IMR-90 (cell line): ENCODE results near the gene ACACA. TPM values are rescaled to one million over a fixed set of nuclear protein-coding genes. Genes with fewer than 3 reads are reported as not detected.

ENCODE experiments used
- ATAC-seq: fragments of 200-7000 bp; cut with Tn5 transposase; 2 replicates; pipeline ENCODE4 v1.9.1; 2020; ENCODE audit warnings: low read depth, mild to moderate bottlenecking, moderate library complexity
- BruUV-seq: library from RNA; stranded (reverse); fragments of 400-500 nt; replicated peaks from 2 replicates; lab custom pipeline; 2021; lab: Mats Ljungman, UMichigan
- CTCF ChIA-PET: fragments of 300-600 bp; formaldehyde crosslinking; extraction: SDS; loops from one replicate; lab custom pipeline; 2021; ENCODE audit warnings: antibody characterized with exemption; lab: Yijun Ruan, JAX
- POLR2A ChIA-PET: fragments of 300-600 bp; sonication (Branson Sonifier 250); formaldehyde crosslinking; loops from one replicate; lab custom pipeline; 2022; ENCODE audit warnings: antibody characterized with exemption; ENCODE audit not compliant: unreplicated experiment; lab: Charles Lee
- DNase-seq: peaks from one replicate; pipeline ENCODE4 v3.0.0; 2013
- H2AFZ ChIP-seq: replicated peaks from 2 replicates; pipeline ENCODE3; 2013; ENCODE audit warnings: low read length, mild to moderate bottlenecking; ENCODE audit not compliant: poor library complexity
- H2AK5ac ChIP-seq: 2 replicates; pipeline ENCODE4 v1.6.1; 2013; ENCODE audit warnings: low read depth, low read length, inconsistent platforms
- H2AK9ac ChIP-seq: replicated peaks from 2 replicates; pipeline ENCODE3; 2013; ENCODE audit warnings: mild to moderate bottlenecking, low read depth, low read length, moderate library complexity; ENCODE audit not compliant: poor library complexity
- H2BK120ac ChIP-seq: 2 replicates; pipeline ENCODE4 v1.6.1; 2013; ENCODE audit warnings: low read depth, low read length, inconsistent platforms
- H2BK15ac ChIP-seq: 3 replicates; pipeline ENCODE4 v1.6.1; 2013; ENCODE audit warnings: low read depth, low read length, inconsistent platforms
- H2BK20ac ChIP-seq: 2 replicates; pipeline ENCODE4 v1.6.1; 2013; ENCODE audit warnings: low read depth, mild to moderate bottlenecking, inconsistent platforms, low read length, moderate library complexity
- H2BK5ac ChIP-seq: 2 replicates; pipeline ENCODE4 v1.6.1; 2013; ENCODE audit warnings: mild to moderate bottlenecking, low read depth, low read length, inconsistent platforms; ENCODE audit not compliant: poor library complexity, severe bottlenecking
- H3K14ac ChIP-seq: replicated peaks from 2 replicates; pipeline ENCODE4 v1.6.1; 2013; ENCODE audit warnings: low read depth, low read length, inconsistent platforms
- H3K18ac ChIP-seq: 2 replicates; pipeline ENCODE4 v1.6.1; 2013; ENCODE audit warnings: low read depth, low read length, control low read depth
- H3K23ac ChIP-seq: 2 replicates; pipeline ENCODE4 v1.6.1; 2013; ENCODE audit warnings: low read depth, low read length, inconsistent platforms
- H3K27ac ChIP-seq: 2 replicates; pipeline ENCODE4 v1.5.1; 2013; ENCODE audit warnings: mild to moderate bottlenecking, control low read depth, low read length; ENCODE audit not compliant: insufficient read depth
- H3K27me3 ChIP-seq: 2 replicates; pipeline ENCODE4 v1.6.1; 2013; ENCODE audit warnings: low read length; ENCODE audit not compliant: control insufficient read depth, insufficient read depth
- H3K36me3 ChIP-seq: 2 replicates; pipeline ENCODE4 v1.6.1; 2013; ENCODE audit warnings: low read length, mixed read lengths; ENCODE audit not compliant: control insufficient read depth, insufficient read depth
- H3K4ac ChIP-seq: 2 replicates; pipeline ENCODE4 v1.6.1; 2013; ENCODE audit warnings: low read depth, low read length, inconsistent platforms
- H3K4me1 ChIP-seq: 2 replicates; pipeline ENCODE4 v1.6.1; 2013; ENCODE audit warnings: low read length, mixed read lengths; ENCODE audit not compliant: control insufficient read depth, insufficient read depth
- H3K4me2 ChIP-seq: 2 replicates; pipeline ENCODE4 v1.6.1; 2013; ENCODE audit warnings: low read depth, mild to moderate bottlenecking, control low read depth, low read length, moderate library complexity
- H3K4me3 ChIP-seq: 2 replicates; pipeline ENCODE4 v1.5.1; 2013; ENCODE audit warnings: low read depth, mild to moderate bottlenecking, control low read depth, low read length, moderate library complexity; ENCODE audit not compliant: insufficient read depth
- H3K56ac ChIP-seq: 2 replicates; pipeline ENCODE4 v1.6.1; 2013; ENCODE audit warnings: low read length, inconsistent platforms; ENCODE audit not compliant: insufficient read depth; ENCODE audit errors: extremely low read depth
- H3K79me1 ChIP-seq, 2 experiments: 2 replicates each; pipeline ENCODE4 v1.6.1; 2013; ENCODE audit warnings: low read length in 2 of 2, inconsistent platforms in 1 of 2, low read depth in 1 of 2
- H3K9ac ChIP-seq: 2 replicates; pipeline ENCODE4 v1.6.1; 2013; ENCODE audit warnings: low read depth, low read length, control low read depth
- H3K9me1 ChIP-seq: 2 replicates; pipeline ENCODE4 v1.6.1; 2013; ENCODE audit warnings: low read length, inconsistent platforms; ENCODE audit not compliant: insufficient read depth
- H3K9me3 ChIP-seq: 2 replicates; pipeline ENCODE4 v1.6.1; 2013; ENCODE audit warnings: low read length; ENCODE audit not compliant: control insufficient read depth, insufficient read depth
- H4K20me1 ChIP-seq: 2 replicates; pipeline ENCODE4 v1.6.1; 2013; ENCODE audit warnings: low read length, inconsistent platforms; ENCODE audit not compliant: insufficient read depth
- H4K5ac ChIP-seq: 2 replicates; pipeline ENCODE4 v1.6.1; 2013; ENCODE audit warnings: mild to moderate bottlenecking, low read depth, low read length, control low read depth
- H4K8ac ChIP-seq, 2 experiments: 2 replicates each; pipeline ENCODE4 v1.6.1; 2013; ENCODE audit warnings: low read depth in 2 of 2, low read length in 2 of 2, control low read depth in 1 of 2, inconsistent platforms in 1 of 2
- H4K91ac ChIP-seq: 2 replicates; pipeline ENCODE4 v1.6.1; 2013; ENCODE audit warnings: low read depth, low read length, inconsistent platforms; ENCODE audit not compliant: insufficient read depth
- BHLHE40 ChIP-seq: fragments of 150-350 bp; IDR thresholded peaks from 2 replicates; pipeline ENCODE4 v1.6.1; 2016; ENCODE audit warnings: mild to moderate bottlenecking, low read depth, low read length
- CEBPB ChIP-seq: IDR thresholded peaks from 2 replicates; pipeline ENCODE4 v1.6.1; 2012; ENCODE audit warnings: low read depth, low read length, improper control_type of control experiment
- CHD1 ChIP-seq: IDR thresholded peaks from 2 replicates; pipeline ENCODE4 v1.6.1; 2012; ENCODE audit warnings: low read depth, low read length, improper control_type of control experiment
- FOS ChIP-seq: fragments of 150-350 bp; IDR thresholded peaks from 2 replicates; pipeline ENCODE4 v1.6.1; 2016; ENCODE audit warnings: low read depth, low read length
- MAFK ChIP-seq: IDR thresholded peaks from 2 replicates; pipeline ENCODE4 v1.6.1; 2012; ENCODE audit warnings: low read depth, low read length, improper control_type of control experiment
- MAZ ChIP-seq: IDR thresholded peaks from 2 replicates; pipeline ENCODE4 v1.6.1; 2012; ENCODE audit warnings: low read depth, mild to moderate bottlenecking, low read length, improper control_type of control experiment, moderate library complexity, borderline replicate concordance
- MXI1 ChIP-seq: IDR thresholded peaks from 2 replicates; pipeline ENCODE4 v1.6.1; 2012; ENCODE audit warnings: low read depth, mild to moderate bottlenecking, low read length, moderate library complexity, borderline replicate concordance
- NFE2L2 ChIP-seq: fragments of 150-350 bp; IDR thresholded peaks from 2 replicates; pipeline ENCODE4 v1.6.1; 2016; ENCODE audit warnings: low read depth, mild to moderate bottlenecking, low read length
- POLR2A ChIP-seq: IDR thresholded peaks from 2 replicates; pipeline ENCODE4 v1.6.1; 2012; ENCODE audit warnings: mild to moderate bottlenecking, low read depth, low read length
- RAD21 ChIP-seq: IDR thresholded peaks from 2 replicates; pipeline ENCODE4 v1.6.1; 2012; ENCODE audit warnings: low read length, improper control_type of control experiment
- RCOR1 ChIP-seq: IDR thresholded peaks from 2 replicates; pipeline ENCODE4 v1.6.1; 2012; ENCODE audit warnings: mild to moderate bottlenecking, low read length, improper control_type of control experiment; ENCODE audit not compliant: insufficient replicate concordance
- SMC3 ChIP-seq: fragments of 150-350 bp; IDR thresholded peaks from 2 replicates; pipeline ENCODE4 v1.6.1; 2016; ENCODE audit warnings: low read depth, mild to moderate bottlenecking, antibody characterized with exemption, low read length, moderate library complexity
- USF2 ChIP-seq: fragments of 150-350 bp; IDR thresholded peaks from 2 replicates; pipeline ENCODE4 v1.6.1; 2017; ENCODE audit warnings: mild to moderate bottlenecking, antibody characterized with exemption, low read length, low read depth
- WGBS, 2 experiments: methylation state at CpG; one replicate each; pipeline versions ENCODE4 v1.1.5 to v1.1.7; 2013; ENCODE audit warnings: missing lambda C conversion rate in 2 of 2; ENCODE audit not compliant: insufficient read length in 1 of 2; ENCODE audit errors: extremely low coverage in 2 of 2; 5-methylcytosine and 5-hydroxymethylcytosine counted together
- dilution Hi-C: fragments of 300-500 bp; cut with HindIII; formaldehyde crosslinking; loops from one replicate; pipeline ENCODE4 v1.14.3; 2018; ENCODE audit warnings: low sequenced_read_pairs; ENCODE audit not compliant: unreplicated experiment
- in situ Hi-C: fragments of 300-500 bp; cut with MboI; formaldehyde crosslinking; loops from 3 replicates; pipeline ENCODE4 v1.14.3; 2019; ENCODE audit warnings: low sequenced_read_pairs, inconsistent platforms, mixed read lengths
- intact Hi-C: fragments of 100-400 bp; cut with micrococcal nuclease; formaldehyde crosslinking; loops from 2 replicates; pipeline ENCODE4 v1.10.0; 2022
- polyA plus RNA-seq, 3 experiments: library from polyadenylated mRNA; depleted of rRNA; stranded (reverse); fragments of >200 nt; gene quantifications; 2 replicates each; pipeline ENCODE4 v1.2.3, GENCODE V29; 2012; ENCODE audit warnings: low replicate concordance in 1 of 3
- total RNA-seq: library from RNA; depleted of rRNA; stranded (reverse); fragments of >200 nt; gene quantifications from 2 replicates; pipeline ENCODE4 v1.2.3, GENCODE V29; 2012
- TF ChIP-seq, protein P1 (sequence below): fragments of 150-350 bp; IDR thresholded peaks from 2 replicates; pipeline ENCODE4 v1.6.1; 2016; ENCODE audit warnings: low read depth, mild to moderate bottlenecking, low read length, moderate library complexity, borderline replicate concordance
- TF ChIP-seq, protein P2 (sequence below): conservative IDR thresholded peaks from 2 replicates; pipeline ENCODE4 v1.5.1; 2012; ENCODE audit warnings: mild to moderate bottlenecking, low read depth, low read length, improper control_type of control experiment

ACACA gene
- total and polyA plus RNA-seq, 2 of the 4 experiments (the other 2 are of a cell fraction) = 21.3 to 39.1 TPM

DNA sequence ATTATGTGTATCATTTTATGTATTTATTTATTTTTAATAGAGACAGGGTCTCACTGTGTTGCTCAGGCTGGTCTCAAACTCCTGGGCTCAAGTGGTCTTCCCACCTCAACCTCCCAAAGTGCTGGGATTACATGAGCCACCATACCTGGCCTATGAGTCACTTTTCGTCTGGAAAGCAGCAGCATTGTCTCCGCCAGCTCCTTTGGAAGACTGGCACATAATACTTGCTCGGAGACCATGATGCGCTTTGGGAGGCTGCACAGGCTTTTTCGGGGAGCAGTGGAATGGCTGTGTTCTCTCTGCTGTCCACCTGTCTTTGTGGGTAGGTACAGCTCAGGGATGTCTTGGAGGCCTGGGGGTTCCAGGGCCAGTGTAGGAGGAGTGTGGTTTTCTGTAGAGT, 355.7 kb downstream of the ACACA start:
- Histone ChIP-seq H2BK5ac (no peak overlapping the region), H2BK15ac (no peak overlapping the region), H2AK5ac (no peak overlapping the region), H4K91ac (no peak overlapping the region), H3K9me1 (no peaks in the 10 kb centered on the region; the same call in 1 of the 2 replicates), H2AFZ (no peak overlapping the region), H3K4me3 (no peak overlapping the region), H3K36me3 (peaks cover 7% of the 10 kb centered on the region; the same call in 1 of the 2 replicates), H3K9ac (no peak overlapping the region), H3K4ac (no peak overlapping the region), H4K20me1 (peaks cover 3% of the 10 kb centered on the region; the same call in 1 of the 2 replicates), H3K27me3 (no peaks in the 10 kb centered on the region), H3K14ac (no peak overlapping the region), H2BK120ac (no peak overlapping the region), H3K18ac (no peak overlapping the region), H2AK9ac (no peak overlapping the region), H3K4me1 (no peaks in the 10 kb centered on the region; the same call in 1 of the 2 replicates), H4K8ac (no peak overlapping the region), H3K23ac (no peak overlapping the region), H4K5ac (no peak overlapping the region), H3K27ac (no peak overlapping the region), H3K4me2 (no peak overlapping the region), H3K56ac (no peak overlapping the region), H3K79me1 (no peaks in the 10 kb centered on the region; a peak in 1 of 4 replicates), H3K9me3 (no peaks in the 10 kb centered on the region), H2BK20ac (no peak overlapping the region)
- ATAC-seq = no peak
- in situ Hi-C loops = no loop called here
- WGBS, 2 experiments = no CpG with 5 or more reads among the region's 5 CpGs
- POLR2A ChIA-PET = interaction anchor here (0.5 kb wide), 1 partner anchor 443 kb away, joined by 3 read pairs; no protein-coding TSS in a partner anchor
- peak; percentile 17 for DNase-seq
- TF ChIP-seq RAD21 = no peak
- no peak for TF ChIP-seq MAZ
- TF ChIP-seq USF2 = no peak
- TF ChIP-seq POLR2A = no peak
- no peak for TF ChIP-seq MXI1
- TF ChIP-seq BHLHE40 = no peak
- TF ChIP-seq FOS = no peak
- no peak for TF ChIP-seq NFE2L2
- TF ChIP-seq, protein P1, sequence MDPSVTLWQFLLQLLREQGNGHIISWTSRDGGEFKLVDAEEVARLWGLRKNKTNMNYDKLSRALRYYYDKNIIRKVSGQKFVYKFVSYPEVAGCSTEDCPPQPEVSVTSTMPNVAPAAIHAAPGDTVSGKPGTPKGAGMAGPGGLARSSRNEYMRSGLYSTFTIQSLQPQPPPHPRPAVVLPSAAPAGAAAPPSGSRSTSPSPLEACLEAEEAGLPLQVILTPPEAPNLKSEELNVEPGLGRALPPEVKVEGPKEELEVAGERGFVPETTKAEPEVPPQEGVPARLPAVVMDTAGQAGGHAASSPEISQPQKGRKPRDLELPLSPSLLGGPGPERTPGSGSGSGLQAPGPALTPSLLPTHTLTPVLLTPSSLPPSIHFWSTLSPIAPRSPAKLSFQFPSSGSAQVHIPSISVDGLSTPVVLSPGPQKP = no peak
- TF ChIP-seq SMC3 = no peak
- no peak for TF ChIP-seq MAFK
- TF ChIP-seq CHD1 = no peak
- no peak for TF ChIP-seq RCOR1
- no peak for TF ChIP-seq CEBPB
- TF ChIP-seq, protein P2, sequence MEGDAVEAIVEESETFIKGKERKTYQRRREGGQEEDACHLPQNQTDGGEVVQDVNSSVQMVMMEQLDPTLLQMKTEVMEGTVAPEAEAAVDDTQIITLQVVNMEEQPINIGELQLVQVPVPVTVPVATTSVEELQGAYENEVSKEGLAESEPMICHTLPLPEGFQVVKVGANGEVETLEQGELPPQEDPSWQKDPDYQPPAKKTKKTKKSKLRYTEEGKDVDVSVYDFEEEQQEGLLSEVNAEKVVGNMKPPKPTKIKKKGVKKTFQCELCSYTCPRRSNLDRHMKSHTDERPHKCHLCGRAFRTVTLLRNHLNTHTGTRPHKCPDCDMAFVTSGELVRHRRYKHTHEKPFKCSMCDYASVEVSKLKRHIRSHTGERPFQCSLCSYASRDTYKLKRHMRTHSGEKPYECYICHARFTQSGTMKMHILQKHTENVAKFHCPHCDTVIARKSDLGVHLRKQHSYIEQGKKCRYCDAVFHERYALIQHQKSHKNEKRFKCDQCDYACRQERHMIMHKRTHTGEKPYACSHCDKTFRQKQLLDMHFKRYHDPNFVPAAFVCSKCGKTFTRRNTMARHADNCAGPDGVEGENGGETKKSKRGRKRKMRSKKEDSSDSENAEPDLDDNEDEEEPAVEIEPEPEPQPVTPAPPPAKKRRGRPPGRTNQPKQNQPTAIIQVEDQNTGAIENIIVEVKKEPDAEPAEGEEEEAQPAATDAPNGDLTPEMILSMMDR = no peak
- dilution Hi-C loops = loop anchor here (25.0 kb wide), 1 partner anchor 414 kb away; no protein-coding TSS in a partner anchor
- BruUV-seq = no TSS peak
- CTCF ChIA-PET = interaction anchor here (0.6 kb wide), 1 partner anchor 94 kb away, joined by 5 read pairs; no protein-coding TSS in a partner anchor
- intact Hi-C loops = no loop called here
